CD4-positive, alpha-beta T cell treated with Interleukin-1 beta for 1 hour (primary cell): ENCODE data around the gene SLC19A3.
A peak's percentile ranks its signal among the peaks of the same experiment; 100 is the strongest.
"Not testable (repeated sequence)": the region's sequence is repeated elsewhere in the genome, so short reads cannot be mapped to it uniquely, and the experiment has no call there.

ENCODE experiments used
- DNase-seq, 2 donors: peaks; one replicate each; pipeline ENCODE4 v3.0.0-alpha.2; 2020 to 2022

The SLC19A3 gene

GRCh38 chr2:227717687-227718567, at the start of gene SLC19A3:
TSS of gene SLC19A3 (minus strand) at chr2:227718028. CDS start at chr2:227702318, 15,710 bp downstream.
- DNase-seq = no peak

GRCh38 chr2:227766373-227766883, 48.6 kb upstream of the SLC19A3 start:
- DNase-seq = peak; percentile 55

- DNase-seq = no peak
Measured at GRCh38 chr2:227765788-227766372, 48.1 kb upstream of the SLC19A3 start.

GRCh38 chr2:227761740-227762476, 44.1 kb upstream of the SLC19A3 start:
- DNase-seq = no peak

- DNase-seq = no peak
Measured at GRCh38 chr2:227759411-227760118, 41.7 kb upstream of the SLC19A3 start.

GRCh38 chr2:227756261-227756660, 38.4 kb upstream of the SLC19A3 start:
- not testable (repeated sequence) for DNase-seq

GRCh38 chr2:227748079-227748478, 30.3 kb upstream of the SLC19A3 start:
- no peak for DNase-seq

GRCh38 chr2:227745594-227745993, 27.8 kb upstream of the SLC19A3 start, which contains the start of gene SCYGR8:
TSS of gene SCYGR8 (plus strand) at chr2:227745894. CDS start at chr2:227745894, 0 bp downstream.
- DNase-seq = no peak

- not testable (repeated sequence) for DNase-seq
Measured at GRCh38 chr2:227740705-227741104, 22.9 kb upstream of the SLC19A3 start.

- no peak for DNase-seq
Measured at GRCh38 chr2:227739351-227739750, 21.5 kb upstream of the SLC19A3 start.

- no peak for DNase-seq
Measured at GRCh38 chr2:227728035-227728434, 10.2 kb upstream of the SLC19A3 start, which contains the start of gene SCYGR7. TSS of gene SCYGR7 (plus strand) at chr2:227728335. CDS start at chr2:227728335, 0 bp downstream.

- DNase-seq = no peak
Measured at GRCh38 chr2:227724394-227725039, 6.7 kb upstream of the SLC19A3 start, which contains the start of gene SCYGR6. TSS of gene SCYGR6 (minus strand) at chr2:227724757. CDS start at chr2:227724757, 0 bp downstream.

GRCh38 chr2:227722821-227723220, 5.0 kb upstream of the SLC19A3 start:
- not testable (repeated sequence) for DNase-seq

GRCh38 chr2:227720680-227721079, 2.9 kb upstream of the SLC19A3 start:
- no peak for DNase-seq

GRCh38 chr2:227719641-227720040, 1.8 kb upstream of the SLC19A3 start:
- no peak for DNase-seq

GRCh38 chr2:227716501-227716900, 1.3 kb downstream of the SLC19A3 start:
- DNase-seq = no peak

- DNase-seq = no peak
Measured at GRCh38 chr2:227713291-227713690, 4.5 kb downstream of the SLC19A3 start.

GRCh38 chr2:227710986-227711385, 6.8 kb downstream of the SLC19A3 start:
- DNase-seq = no peak

- no peak for DNase-seq
Measured at GRCh38 chr2:227707390-227707789, 10.4 kb downstream of the SLC19A3 start.

- DNase-seq = no peak
Measured at GRCh38 chr2:227706859-227707258, 11.0 kb downstream of the SLC19A3 start.

- DNase-seq = no peak
Measured at GRCh38 chr2:227703961-227704360, 13.9 kb downstream of the SLC19A3 start.

- no peak for DNase-seq
Measured at GRCh38 chr2:227703280-227703732, 14.5 kb downstream of the SLC19A3 start.
